ENCODE results near the gene RAB9A. TPM values are rescaled to one million over a fixed set of nuclear protein-coding genes. Genes with fewer than 3 reads are reported as not detected.

Gene RAB9A
- total and polyA plus RNA-seq, 2 of the 8 experiments (the other 6 are each of a cell fraction or from before 2014, with no cell fraction given) = 21.8 to 34.0 TPM

DNA sequence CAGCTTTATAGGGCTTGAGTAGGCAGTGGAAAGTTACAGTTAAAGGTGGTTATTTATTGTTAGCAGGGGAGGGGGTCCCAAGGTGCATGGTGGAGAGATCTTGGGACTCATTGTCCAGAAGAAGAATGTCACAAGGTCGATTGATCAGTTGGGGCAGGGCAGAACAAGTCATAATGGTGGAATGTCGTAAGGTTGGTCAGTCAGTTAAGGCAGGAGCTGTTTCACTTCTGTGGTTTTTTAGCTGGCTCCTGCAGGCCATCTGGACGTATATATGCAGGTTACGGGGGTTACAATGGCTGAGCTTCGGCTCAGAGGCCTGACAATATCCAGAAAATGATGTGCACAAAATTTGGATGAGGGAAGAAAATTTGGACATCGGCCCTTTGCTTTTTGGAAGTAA is 52.8 kb downstream of the RAB9A start (continued):
- TF ChIP-seq EP300 (IDR thresholded peaks at IDR 0.05; ENCODE audit: borderline replicate concordance in 1 of 2, low read depth in 2 of 2, low read length in 2 of 2) (no peak), POLR2AphosphoS5 (IDR thresholded peaks at IDR 0.05; ENCODE audit: low read depth, low read length) (no peak), FOSL1 (IDR thresholded peaks at IDR 0.05; ENCODE audit: insufficient read depth, low read depth, low read length) (no peak), POLR2A (IDR thresholded peaks at IDR 0.05; ENCODE audit: control extremely low read depth in 1 of 2, low read depth in 2 of 2, low read length in 2 of 2) (no peak)

Data from H1 (cell line).